Karpas-422 (cell line): ENCODE data around the gene ELOVL4. TPM values are rescaled to one million over a fixed set of nuclear protein-coding genes. Genes with fewer than 3 reads are reported as not detected.

Experiments used
- DNase-seq: peaks from one replicate; pipeline ENCODE4 v3.0.0-alpha.2; 2015
- H2AFZ ChIP-seq: fragments of 200-600 bp; sonication (generic); 2 replicates; pipeline ENCODE4 v1.6.1; 2014; ENCODE audit warnings: antibody characterized with exemption, low read length, mixed read lengths
- H3K27ac ChIP-seq: fragments of 200-600 bp; sonication (generic); 2 replicates; pipeline ENCODE4 v1.5.1; 2014; ENCODE audit warnings: mild to moderate bottlenecking, low read length, moderate library complexity
- H3K27me3 ChIP-seq: fragments of 200-600 bp; sonication (generic); 2 replicates; pipeline ENCODE4 v1.6.1; 2014; ENCODE audit warnings: low read length, mixed read lengths
- H3K36me3 ChIP-seq: fragments of 200-600 bp; sonication (generic); 2 replicates; pipeline ENCODE4 v1.6.1; 2014; ENCODE audit warnings: low read length, mixed read lengths; ENCODE audit not compliant: insufficient read depth
- H3K4me1 ChIP-seq: fragments of 200-600 bp; sonication (generic); 2 replicates; pipeline ENCODE4 v1.6.1; 2014; ENCODE audit warnings: mild to moderate bottlenecking, low read length, mixed read lengths
- H3K4me2 ChIP-seq: fragments of 200-600 bp; sonication (generic); 2 replicates; pipeline ENCODE4 v1.6.1; 2014; ENCODE audit warnings: low read length, low read depth, mild to moderate bottlenecking; ENCODE audit not compliant: poor library complexity, severe bottlenecking
- H3K4me3 ChIP-seq: fragments of 200-600 bp; sonication (generic); 2 replicates; pipeline ENCODE4 v1.5.1; 2014; ENCODE audit warnings: mild to moderate bottlenecking, antibody characterized with exemption, low read length, mixed read lengths
- H3K79me2 ChIP-seq: fragments of 200-600 bp; sonication (generic); 2 replicates; pipeline ENCODE4 v1.6.1; 2014; ENCODE audit warnings: mild to moderate bottlenecking, low read length, mixed read lengths
- H3K9ac ChIP-seq: fragments of 200-600 bp; sonication (generic); 2 replicates; pipeline ENCODE4 v1.6.0; 2014; ENCODE audit warnings: low read length
- H3K9me2 ChIP-seq: fragments of 200-600 bp; sonication (generic), shearing (Covaris generic); replicated peaks from 2 replicates; pipeline ENCODE4 v1.6.0; 2014; ENCODE audit warnings: mild to moderate bottlenecking, low read length, moderate library complexity; ENCODE audit not compliant: insufficient read depth
- H3K9me3 ChIP-seq: fragments of 300-700, 200-600 bp; sonication (generic); 2 replicates; pipeline ENCODE4 v1.6.1; 2014; ENCODE audit warnings: low read length, mixed read lengths
- H4K20me1 ChIP-seq: fragments of 200-600 bp; sonication (generic); 2 replicates; pipeline ENCODE4 v1.6.1; 2014; ENCODE audit warnings: mild to moderate bottlenecking, antibody characterized with exemption, low read length, low read depth; ENCODE audit not compliant: insufficient read depth
- total RNA-seq: library from RNA; depleted of rRNA; stranded (reverse); fragments of >200 nt; shearing (Covaris generic); gene quantifications from 2 replicates; pipeline ENCODE4 v1.2.3, GENCODE V29; 2014; ENCODE audit warnings: low replicate concordance; rRNA removed

Gene ELOVL4
- not detected in 2 replicates for total RNA-seq

DNA sequence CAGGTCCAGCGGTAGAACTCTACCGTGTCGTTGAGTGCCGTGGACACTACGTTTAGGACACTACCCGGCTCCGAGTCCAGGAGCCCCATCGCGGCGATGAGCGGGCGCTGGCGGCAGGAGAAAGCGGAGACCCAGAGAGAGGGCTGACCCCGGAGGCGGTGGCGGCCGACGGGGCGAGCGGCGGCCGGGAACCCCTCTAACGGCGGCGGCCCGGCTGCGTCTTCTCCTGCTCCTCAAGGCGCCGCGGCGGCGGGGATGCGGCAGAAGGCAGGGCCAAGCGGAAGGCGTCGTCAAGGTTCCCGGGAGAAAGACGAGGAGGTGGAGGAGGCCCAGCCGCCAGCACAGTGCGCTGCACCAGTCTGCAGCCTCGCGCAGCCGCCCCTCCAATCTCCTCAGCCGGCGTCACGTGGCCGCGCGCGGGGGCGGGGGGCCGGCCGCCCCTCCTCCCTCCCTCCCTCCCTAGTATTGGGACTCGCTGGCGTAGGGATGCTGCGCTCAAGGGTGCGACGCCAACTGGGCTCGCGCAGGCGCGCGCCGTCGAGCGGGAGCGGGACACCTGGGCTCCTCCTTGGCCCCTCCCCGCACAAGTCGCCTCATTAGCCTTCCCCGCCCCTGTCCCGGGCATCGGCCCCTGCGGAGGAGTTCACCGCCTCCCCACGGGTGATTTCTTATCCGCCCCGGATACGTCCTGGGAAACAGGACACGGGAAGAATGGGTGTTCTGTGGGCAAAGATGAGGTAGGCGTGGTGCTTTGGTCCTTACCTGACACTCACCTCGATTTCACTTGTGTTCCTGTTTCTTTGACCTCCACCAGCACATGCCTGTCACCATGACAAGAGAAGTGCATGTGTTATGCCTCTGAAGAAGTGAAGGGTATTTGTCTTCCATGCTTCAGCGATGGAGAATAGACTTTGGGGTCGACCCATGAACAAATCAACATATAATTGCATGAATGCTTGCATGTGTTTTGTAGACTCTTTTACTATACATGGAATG, at the start of gene ELOVL4:
Gene ELOVL4, minus strand, starts transcription at position 363 of the 996 bp plus-strand sequence. Its CDS starts 274 bp downstream, at position 89.
- Histone ChIP-seq H3K9me3 (no peaks in the 10 kb centered on the region), H3K27ac (no peak within 1 kb of the TSS), H3K27me3 (no peaks in the 10 kb centered on the region), H3K36me3 (no peaks in the 10 kb centered on the region), H3K4me1 (peaks cover 15% of the 10 kb centered on the region), H3K4me2 (no peak within 1 kb of the TSS), H4K20me1 (no peaks in the 10 kb centered on the region), H3K9ac (no peak within 1 kb of the TSS), H3K79me2 (no peaks in the 10 kb centered on the region), H3K4me3 (no peak within 1 kb of the TSS), H2AFZ (no peak within 1 kb of the TSS), H3K9me2 (no peaks in the 10 kb centered on the region)
- no peak for DNase-seq

DNA sequence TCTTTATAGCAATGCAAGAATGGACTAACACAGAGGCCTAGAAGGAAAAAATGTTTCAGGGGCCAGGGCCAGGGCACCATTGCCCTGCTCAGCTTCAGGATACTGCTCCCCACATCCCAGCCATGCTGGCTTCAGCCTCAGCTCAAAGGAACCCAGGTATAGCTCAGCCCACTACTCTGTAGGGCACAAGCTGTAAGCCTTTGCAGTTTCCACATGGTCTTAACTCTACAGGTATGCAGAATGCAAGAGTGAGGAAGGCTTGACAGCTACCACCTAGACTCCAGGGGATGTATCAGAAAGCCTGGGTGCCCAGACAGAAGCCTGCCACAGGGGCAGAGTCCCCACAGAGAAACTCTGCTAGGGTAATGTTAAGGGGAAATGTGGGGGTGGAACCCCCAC, 46.6 kb upstream of the ELOVL4 start:
- no peak overlapping the region for H2AFZ ChIP-seq
- no peak overlapping the region for H3K9ac ChIP-seq
- no peak overlapping the region for H3K27ac ChIP-seq
- no peak overlapping the region for H3K4me3 ChIP-seq
- DNase-seq = no peak
- no peaks in the 10 kb centered on the region for H3K9me2 ChIP-seq
- no peaks in the 10 kb centered on the region for H3K79me2 ChIP-seq
- H4K20me1 ChIP-seq = no peaks in the 10 kb centered on the region
- no peak overlapping the region for H3K4me2 ChIP-seq
- H3K27me3 ChIP-seq = no peaks in the 10 kb centered on the region
- H3K9me3 ChIP-seq = no peaks in the 10 kb centered on the region
- H3K36me3 ChIP-seq = no peaks in the 10 kb centered on the region
- H3K4me1 ChIP-seq = peaks cover 12% of the 10 kb centered on the region

DNA sequence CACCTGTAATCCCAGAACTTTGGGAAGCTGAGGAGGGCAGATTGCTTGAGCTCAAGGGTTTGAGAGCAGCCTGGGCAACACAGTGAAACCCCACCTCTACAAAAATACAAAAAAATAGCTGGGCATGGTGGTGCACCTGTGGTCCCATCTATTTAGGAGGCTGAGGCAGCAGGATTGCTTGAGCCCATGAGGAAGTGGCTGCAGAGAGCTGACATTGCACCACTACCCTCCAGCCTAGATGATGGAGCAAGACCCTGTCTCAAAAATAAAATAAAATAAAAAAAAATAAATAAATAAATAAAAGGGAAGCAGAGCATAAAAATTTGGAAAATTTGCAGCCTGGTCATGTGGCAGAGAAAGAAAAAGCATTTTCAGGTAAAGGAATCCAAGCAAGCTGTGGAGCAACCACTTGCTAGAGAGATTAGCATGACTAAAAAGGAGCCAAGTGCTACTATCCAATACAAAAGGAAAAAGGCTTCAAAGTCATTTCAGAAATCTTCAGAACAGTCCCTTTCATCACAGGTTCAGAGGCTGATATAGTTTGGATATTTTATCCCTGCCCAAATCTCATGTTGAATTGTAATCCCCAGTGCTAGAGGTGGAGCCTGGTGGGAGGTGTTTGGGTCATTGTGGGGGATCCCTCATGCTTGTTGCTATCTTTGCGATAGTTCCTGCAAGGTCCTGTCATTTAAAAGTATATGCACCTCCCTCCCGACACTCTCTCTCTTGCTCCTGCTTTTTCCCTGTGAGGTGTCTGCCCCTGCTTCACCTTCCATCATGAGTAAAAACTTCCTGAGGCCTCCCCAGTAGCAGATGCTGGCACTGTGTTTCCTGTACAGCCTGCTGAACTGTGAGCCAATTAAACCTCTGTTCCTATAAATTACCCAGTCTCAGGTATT, 45.9 kb upstream of the ELOVL4 start:
- H3K79me2 ChIP-seq = no peaks in the 10 kb centered on the region
- no peaks in the 10 kb centered on the region for H4K20me1 ChIP-seq
- no peak overlapping the region for H2AFZ ChIP-seq
- H3K9ac ChIP-seq = no peak overlapping the region
- no peak overlapping the region for H3K4me3 ChIP-seq
- no peaks in the 10 kb centered on the region for H3K27me3 ChIP-seq
- H3K36me3 ChIP-seq = no peaks in the 10 kb centered on the region
- no peak for DNase-seq
- no peaks in the 10 kb centered on the region for H3K9me2 ChIP-seq
- H3K4me2 ChIP-seq = no peak overlapping the region
- no peaks in the 10 kb centered on the region for H3K9me3 ChIP-seq
- H3K4me1 ChIP-seq = peaks cover 6% of the 10 kb centered on the region
- no peak overlapping the region for H3K27ac ChIP-seq

DNA sequence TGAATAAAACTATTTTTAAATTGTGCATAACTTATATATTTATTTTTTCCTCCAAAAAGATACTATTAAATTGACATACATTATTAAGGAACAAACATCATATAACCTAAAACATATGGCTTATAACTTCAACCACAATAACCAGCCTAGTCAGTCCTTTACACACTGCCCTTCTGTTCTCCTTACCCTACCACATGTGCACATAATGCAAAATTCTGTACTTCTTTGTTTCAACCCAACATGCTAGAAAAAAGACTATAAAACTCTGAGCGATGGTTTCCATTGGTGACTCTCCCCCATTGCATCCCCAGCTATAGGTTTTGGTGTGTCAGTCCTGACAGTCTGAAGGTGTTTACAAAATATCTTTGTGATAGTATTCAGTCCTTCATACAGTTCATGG, 42.3 kb upstream of the ELOVL4 start:
- Histone ChIP-seq H3K27ac (no peak overlapping the region), H3K9ac (no peak overlapping the region), H3K79me2 (no peaks in the 10 kb centered on the region), H4K20me1 (no peaks in the 10 kb centered on the region), H3K4me3 (no peak overlapping the region), H3K4me1 (peaks cover 4% of the 10 kb centered on the region), H2AFZ (no peak overlapping the region), H3K9me2 (no peaks in the 10 kb centered on the region), H3K4me2 (no peak overlapping the region), H3K9me3 (no peaks in the 10 kb centered on the region), H3K27me3 (no peaks in the 10 kb centered on the region), H3K36me3 (no peaks in the 10 kb centered on the region)
- DNase-seq = no peak

DNA sequence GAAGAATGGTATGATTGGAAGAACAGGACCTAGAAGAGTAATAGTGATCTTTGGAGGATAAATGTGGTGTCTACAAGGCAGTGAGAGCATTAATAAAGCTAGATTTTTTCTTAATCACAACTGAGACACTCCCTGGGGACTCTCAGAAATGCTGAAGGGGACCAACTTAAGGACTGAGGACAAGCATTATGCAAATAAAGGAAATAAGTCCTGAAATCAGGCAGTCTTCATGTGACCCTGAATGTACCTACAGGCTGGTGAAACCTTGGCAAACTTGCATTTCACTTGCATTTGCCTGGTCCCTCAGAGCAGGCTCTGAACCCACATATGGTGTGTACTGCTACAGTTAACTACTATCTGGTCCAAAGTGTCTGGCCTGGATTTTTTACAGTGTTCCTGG, 37.8 kb upstream of the ELOVL4 start:
- Histone ChIP-seq H3K9me2 (no peaks in the 10 kb centered on the region), H3K4me3 (no peak overlapping the region), H3K27ac (no peak overlapping the region), H4K20me1 (no peaks in the 10 kb centered on the region), H3K9ac (no peak overlapping the region), H3K4me1 (peaks cover 4% of the 10 kb centered on the region), H3K36me3 (no peaks in the 10 kb centered on the region), H3K79me2 (no peaks in the 10 kb centered on the region), H2AFZ (no peak overlapping the region), H3K4me2 (no peak overlapping the region), H3K27me3 (no peaks in the 10 kb centered on the region), H3K9me3 (no peaks in the 10 kb centered on the region)
- no peak for DNase-seq

DNA sequence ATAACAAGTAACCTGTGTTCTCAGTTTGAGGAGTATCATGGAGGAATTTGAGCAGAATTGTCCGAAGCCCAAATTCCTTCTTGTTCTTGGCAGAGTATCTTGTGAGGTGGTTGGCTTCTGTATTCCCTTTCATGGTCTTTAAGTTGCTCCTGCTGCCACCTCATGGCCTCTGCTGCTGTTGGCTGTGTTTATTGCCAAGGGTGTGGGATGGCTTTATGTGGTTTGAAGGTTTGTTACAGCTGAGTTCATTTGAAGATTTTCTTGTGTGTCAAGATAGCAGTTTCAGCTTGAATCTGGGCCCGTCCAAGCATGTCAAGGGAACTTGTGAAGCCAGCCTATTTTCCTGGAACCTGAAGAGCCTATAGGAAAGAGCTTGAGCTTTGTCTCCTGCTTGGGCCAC, 36.9 kb upstream of the ELOVL4 start:
- Histone ChIP-seq H3K9me3 (no peaks in the 10 kb centered on the region), H3K4me2 (no peak overlapping the region)

DNA sequence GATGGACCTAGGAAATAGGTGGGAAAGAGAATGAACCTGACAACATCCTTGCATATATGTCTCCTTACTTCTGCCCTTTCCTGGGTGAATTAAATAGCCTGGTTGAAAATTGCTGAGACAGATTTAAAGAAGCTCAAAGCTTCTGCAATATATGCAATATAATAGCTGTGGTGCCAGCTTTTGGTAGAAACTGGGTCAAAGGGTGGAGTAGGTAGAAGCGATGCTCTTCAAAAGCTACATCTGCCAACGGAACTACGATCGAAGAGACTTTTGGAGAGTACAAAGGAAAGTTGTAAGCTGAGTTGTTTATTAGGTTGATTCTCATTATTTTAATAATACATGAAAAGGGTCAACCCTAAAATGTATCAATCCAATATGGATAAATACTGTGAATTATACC, 34.3 kb upstream of the ELOVL4 start:
- no peak for DNase-seq
- H3K4me3 ChIP-seq = no peak overlapping the region
- H3K27me3 ChIP-seq = no peaks in the 10 kb centered on the region
- no peaks in the 10 kb centered on the region for H4K20me1 ChIP-seq
- no peak overlapping the region for H3K4me2 ChIP-seq
- no peaks in the 10 kb centered on the region for H3K36me3 ChIP-seq
- no peak overlapping the region for H2AFZ ChIP-seq
- H3K9me3 ChIP-seq = no peaks in the 10 kb centered on the region
- no peak overlapping the region for H3K9ac ChIP-seq
- H3K4me1 ChIP-seq = peaks cover 4% of the 10 kb centered on the region
- no peak overlapping the region for H3K27ac ChIP-seq
- no peaks in the 10 kb centered on the region for H3K9me2 ChIP-seq
- H3K79me2 ChIP-seq = no peaks in the 10 kb centered on the region

More for the DNA sequence above, 36.9 kb upstream of the ELOVL4 start:
- H3K79me2 ChIP-seq = no peaks in the 10 kb centered on the region
- H3K4me1 ChIP-seq = peaks cover 4% of the 10 kb centered on the region
- no peaks in the 10 kb centered on the region for H4K20me1 ChIP-seq
- no peak overlapping the region for H2AFZ ChIP-seq
- H3K4me3 ChIP-seq = no peak overlapping the region
- H3K27ac ChIP-seq = no peak overlapping the region
- H3K9ac ChIP-seq = no peak overlapping the region
- H3K36me3 ChIP-seq = no peaks in the 10 kb centered on the region
- H3K9me2 ChIP-seq = no peaks in the 10 kb centered on the region
- DNase-seq = no peak
- H3K27me3 ChIP-seq = no peaks in the 10 kb centered on the region

DNA sequence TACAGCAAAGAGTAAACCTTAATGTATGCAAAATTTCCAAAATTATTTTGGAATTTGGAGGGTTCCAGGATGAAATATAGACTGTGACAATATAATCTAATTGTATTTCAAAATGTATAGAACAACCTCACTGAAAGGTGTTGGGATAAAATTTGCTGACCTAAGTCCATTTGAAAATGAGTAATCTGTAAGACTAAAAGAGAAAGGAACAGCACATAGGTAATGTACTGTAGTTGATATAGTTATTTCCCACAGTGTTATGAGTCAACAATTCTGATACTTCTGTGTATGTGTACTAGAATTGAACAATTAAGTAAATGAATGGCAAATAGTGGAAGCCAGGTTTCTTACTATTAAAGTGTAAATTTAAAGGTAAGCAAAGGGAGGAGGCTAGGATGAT, 23.8 kb upstream of the ELOVL4 start:
- peaks cover 3% of the 10 kb centered on the region; the same call in 1 of the 2 replicates for H3K9me3 ChIP-seq
- H3K9ac ChIP-seq = no peak overlapping the region
- no peaks in the 10 kb centered on the region for H3K9me2 ChIP-seq
- H3K27ac ChIP-seq = no peak overlapping the region
- H3K4me3 ChIP-seq = no peak overlapping the region
- no peaks in the 10 kb centered on the region for H3K4me1 ChIP-seq
- no peak overlapping the region for H3K4me2 ChIP-seq
- H3K79me2 ChIP-seq = no peaks in the 10 kb centered on the region
- no peaks in the 10 kb centered on the region for H3K36me3 ChIP-seq
- no peaks in the 10 kb centered on the region for H4K20me1 ChIP-seq
- H3K27me3 ChIP-seq = no peaks in the 10 kb centered on the region
- H2AFZ ChIP-seq = no peak overlapping the region
- no peak for DNase-seq
